Measurements from ENCODE around the gene BCL7A. TPM values are rescaled to one million over a fixed set of nuclear protein-coding genes. Genes with fewer than 3 reads are reported as not detected.
"Not testable (repeated sequence)": the region's sequence is repeated elsewhere in the genome, so short reads cannot be mapped to it uniquely, and the experiment has no call there.

BCL7A gene
- total and polyA plus RNA-seq, 2 experiments from 2014 or later, result 12.7 to 14.9 TPM

- DNase-seq (ENCODE audit: low spot score); H3K27ac Mint-ChIP-seq; H3K4me1 Mint-ChIP-seq; H3K4me3 Mint-ChIP-seq; ATAC-seq; H3K36me3 ChIP-seq (ENCODE audit: insufficient read depth); H3K4me1 ChIP-seq (ENCODE audit: insufficient read depth); H3K9me2 ChIP-seq (ENCODE audit: insufficient read depth); H3K27ac ChIP-seq (ENCODE audit: low read depth); H3K79me2 ChIP-seq (replicated peaks; ENCODE audit: insufficient read depth); H2AFZ ChIP-seq; H3K4me2 ChIP-seq; H3K27me3 ChIP-seq (ENCODE audit: insufficient read depth); H3K9me3 Mint-ChIP-seq; H3F3A ChIP-seq (replicated peaks; ENCODE audit: low read depth); H3K4me3 ChIP-seq; H4K20me1 ChIP-seq (replicated peaks; ENCODE audit: insufficient read depth): not testable (repeated sequence)
- peaks cover 72% of the 10 kb centered on the region for H3K36me3 Mint-ChIP-seq (ENCODE audit: low read depth)
- peaks cover 17% of the 10 kb centered on the region for H3K27me3 Mint-ChIP-seq (ENCODE audit: insufficient read depth, low read depth, poor library complexity)
Measured at GRCh38 chr12:122041458-122041857, 19.8 kb downstream of the BCL7A start.

DNA sequence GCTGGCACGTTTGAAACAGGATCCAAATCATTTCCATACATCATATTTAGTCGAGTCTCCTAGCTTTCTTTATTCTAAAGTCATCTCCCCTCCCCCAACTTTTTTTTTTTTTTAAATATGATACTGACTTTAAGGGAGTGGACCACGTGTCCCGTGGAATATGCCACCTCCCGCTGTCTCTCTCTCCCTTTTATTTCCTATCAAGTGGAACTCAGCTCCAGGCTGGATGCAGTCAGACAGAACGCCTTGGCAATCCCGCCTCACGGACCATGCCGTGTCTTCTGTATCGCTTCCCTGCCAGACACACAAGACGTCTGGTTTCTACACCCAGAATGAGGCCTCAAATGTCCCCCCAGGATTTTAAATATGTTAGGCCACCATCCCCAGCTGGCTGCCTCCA lies 21.2 kb downstream of the BCL7A start:
- peak overlapping the region; percentile 70; the same call in 1 of the 2 replicates for H3K27ac Mint-ChIP-seq
- Histone ChIP-seq H3K4me2 (no peak overlapping the region), H4K20me1 (replicated peaks; ENCODE audit: insufficient read depth) (no peaks in the 10 kb centered on the region), H3K27me3 (ENCODE audit: insufficient read depth) (no peaks in the 10 kb centered on the region), H3K4me3 (no peak overlapping the region), H3K79me2 (replicated peaks; ENCODE audit: insufficient read depth) (no peaks in the 10 kb centered on the region), H2AFZ (no peak overlapping the region), H3K36me3 (ENCODE audit: insufficient read depth) (no peaks in the 10 kb centered on the region), H3K9me2 (ENCODE audit: insufficient read depth) (no peaks in the 10 kb centered on the region), H3K4me1 (ENCODE audit: insufficient read depth) (no peaks in the 10 kb centered on the region), H3F3A (replicated peaks; ENCODE audit: low read depth) (no peaks in the 10 kb centered on the region), H3K27ac (ENCODE audit: low read depth) (no peak overlapping the region)
- H3K4me1 Mint-ChIP-seq, result no peaks in the 10 kb centered on the region
- H3K27me3 Mint-ChIP-seq (ENCODE audit: insufficient read depth, low read depth, poor library complexity), result peaks cover 13% of the 10 kb centered on the region
- no peak overlapping the region for H3K4me3 Mint-ChIP-seq
- H3K36me3 Mint-ChIP-seq (ENCODE audit: low read depth), result peaks cover 67% of the 10 kb centered on the region
- ATAC-seq, result no peak
- DNase-seq (ENCODE audit: low spot score), result no peak
- H3K9me3 Mint-ChIP-seq, result peaks cover 6% of the 10 kb centered on the region; the same call in 2 of the 3 replicates
- TF ChIP-seq NANOG (IDR thresholded peaks at IDR 0.05; ENCODE audit: borderline replicate concordance) (no peak), STAT1 (IDR thresholded peaks at IDR 0.05; ENCODE audit: unreplicated experiment) (no peak), ETS1 (IDR thresholded peaks at IDR 0.05) (no peak), JUNB (IDR thresholded peaks at IDR 0.05; ENCODE audit: unreplicated experiment) (no peak), ZNF114 (CRISPR knock-in tag; IDR thresholded peaks at IDR 0.05) (no peak), POLR2AphosphoS5 (IDR thresholded peaks at IDR 0.05; ENCODE audit: low read depth) (no peak), EZH2 (IDR thresholded peaks at IDR 0.05; ENCODE audit: low read depth, unreplicated experiment) (no peak), EZH2phosphoT487 (IDR thresholded peaks at IDR 0.05; ENCODE audit: unreplicated experiment) (no peak), ZNF331 (CRISPR knock-in tag; IDR thresholded peaks at IDR 0.05; ENCODE audit: low read depth) (no peak)
- TF ChIP-seq, protein P1, sequence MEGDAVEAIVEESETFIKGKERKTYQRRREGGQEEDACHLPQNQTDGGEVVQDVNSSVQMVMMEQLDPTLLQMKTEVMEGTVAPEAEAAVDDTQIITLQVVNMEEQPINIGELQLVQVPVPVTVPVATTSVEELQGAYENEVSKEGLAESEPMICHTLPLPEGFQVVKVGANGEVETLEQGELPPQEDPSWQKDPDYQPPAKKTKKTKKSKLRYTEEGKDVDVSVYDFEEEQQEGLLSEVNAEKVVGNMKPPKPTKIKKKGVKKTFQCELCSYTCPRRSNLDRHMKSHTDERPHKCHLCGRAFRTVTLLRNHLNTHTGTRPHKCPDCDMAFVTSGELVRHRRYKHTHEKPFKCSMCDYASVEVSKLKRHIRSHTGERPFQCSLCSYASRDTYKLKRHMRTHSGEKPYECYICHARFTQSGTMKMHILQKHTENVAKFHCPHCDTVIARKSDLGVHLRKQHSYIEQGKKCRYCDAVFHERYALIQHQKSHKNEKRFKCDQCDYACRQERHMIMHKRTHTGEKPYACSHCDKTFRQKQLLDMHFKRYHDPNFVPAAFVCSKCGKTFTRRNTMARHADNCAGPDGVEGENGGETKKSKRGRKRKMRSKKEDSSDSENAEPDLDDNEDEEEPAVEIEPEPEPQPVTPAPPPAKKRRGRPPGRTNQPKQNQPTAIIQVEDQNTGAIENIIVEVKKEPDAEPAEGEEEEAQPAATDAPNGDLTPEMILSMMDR (conservative IDR thresholded peaks at IDR 0.05; ENCODE audit: low read depth in 2 of 2), result no peak
- TF ChIP-seq, protein P2, sequence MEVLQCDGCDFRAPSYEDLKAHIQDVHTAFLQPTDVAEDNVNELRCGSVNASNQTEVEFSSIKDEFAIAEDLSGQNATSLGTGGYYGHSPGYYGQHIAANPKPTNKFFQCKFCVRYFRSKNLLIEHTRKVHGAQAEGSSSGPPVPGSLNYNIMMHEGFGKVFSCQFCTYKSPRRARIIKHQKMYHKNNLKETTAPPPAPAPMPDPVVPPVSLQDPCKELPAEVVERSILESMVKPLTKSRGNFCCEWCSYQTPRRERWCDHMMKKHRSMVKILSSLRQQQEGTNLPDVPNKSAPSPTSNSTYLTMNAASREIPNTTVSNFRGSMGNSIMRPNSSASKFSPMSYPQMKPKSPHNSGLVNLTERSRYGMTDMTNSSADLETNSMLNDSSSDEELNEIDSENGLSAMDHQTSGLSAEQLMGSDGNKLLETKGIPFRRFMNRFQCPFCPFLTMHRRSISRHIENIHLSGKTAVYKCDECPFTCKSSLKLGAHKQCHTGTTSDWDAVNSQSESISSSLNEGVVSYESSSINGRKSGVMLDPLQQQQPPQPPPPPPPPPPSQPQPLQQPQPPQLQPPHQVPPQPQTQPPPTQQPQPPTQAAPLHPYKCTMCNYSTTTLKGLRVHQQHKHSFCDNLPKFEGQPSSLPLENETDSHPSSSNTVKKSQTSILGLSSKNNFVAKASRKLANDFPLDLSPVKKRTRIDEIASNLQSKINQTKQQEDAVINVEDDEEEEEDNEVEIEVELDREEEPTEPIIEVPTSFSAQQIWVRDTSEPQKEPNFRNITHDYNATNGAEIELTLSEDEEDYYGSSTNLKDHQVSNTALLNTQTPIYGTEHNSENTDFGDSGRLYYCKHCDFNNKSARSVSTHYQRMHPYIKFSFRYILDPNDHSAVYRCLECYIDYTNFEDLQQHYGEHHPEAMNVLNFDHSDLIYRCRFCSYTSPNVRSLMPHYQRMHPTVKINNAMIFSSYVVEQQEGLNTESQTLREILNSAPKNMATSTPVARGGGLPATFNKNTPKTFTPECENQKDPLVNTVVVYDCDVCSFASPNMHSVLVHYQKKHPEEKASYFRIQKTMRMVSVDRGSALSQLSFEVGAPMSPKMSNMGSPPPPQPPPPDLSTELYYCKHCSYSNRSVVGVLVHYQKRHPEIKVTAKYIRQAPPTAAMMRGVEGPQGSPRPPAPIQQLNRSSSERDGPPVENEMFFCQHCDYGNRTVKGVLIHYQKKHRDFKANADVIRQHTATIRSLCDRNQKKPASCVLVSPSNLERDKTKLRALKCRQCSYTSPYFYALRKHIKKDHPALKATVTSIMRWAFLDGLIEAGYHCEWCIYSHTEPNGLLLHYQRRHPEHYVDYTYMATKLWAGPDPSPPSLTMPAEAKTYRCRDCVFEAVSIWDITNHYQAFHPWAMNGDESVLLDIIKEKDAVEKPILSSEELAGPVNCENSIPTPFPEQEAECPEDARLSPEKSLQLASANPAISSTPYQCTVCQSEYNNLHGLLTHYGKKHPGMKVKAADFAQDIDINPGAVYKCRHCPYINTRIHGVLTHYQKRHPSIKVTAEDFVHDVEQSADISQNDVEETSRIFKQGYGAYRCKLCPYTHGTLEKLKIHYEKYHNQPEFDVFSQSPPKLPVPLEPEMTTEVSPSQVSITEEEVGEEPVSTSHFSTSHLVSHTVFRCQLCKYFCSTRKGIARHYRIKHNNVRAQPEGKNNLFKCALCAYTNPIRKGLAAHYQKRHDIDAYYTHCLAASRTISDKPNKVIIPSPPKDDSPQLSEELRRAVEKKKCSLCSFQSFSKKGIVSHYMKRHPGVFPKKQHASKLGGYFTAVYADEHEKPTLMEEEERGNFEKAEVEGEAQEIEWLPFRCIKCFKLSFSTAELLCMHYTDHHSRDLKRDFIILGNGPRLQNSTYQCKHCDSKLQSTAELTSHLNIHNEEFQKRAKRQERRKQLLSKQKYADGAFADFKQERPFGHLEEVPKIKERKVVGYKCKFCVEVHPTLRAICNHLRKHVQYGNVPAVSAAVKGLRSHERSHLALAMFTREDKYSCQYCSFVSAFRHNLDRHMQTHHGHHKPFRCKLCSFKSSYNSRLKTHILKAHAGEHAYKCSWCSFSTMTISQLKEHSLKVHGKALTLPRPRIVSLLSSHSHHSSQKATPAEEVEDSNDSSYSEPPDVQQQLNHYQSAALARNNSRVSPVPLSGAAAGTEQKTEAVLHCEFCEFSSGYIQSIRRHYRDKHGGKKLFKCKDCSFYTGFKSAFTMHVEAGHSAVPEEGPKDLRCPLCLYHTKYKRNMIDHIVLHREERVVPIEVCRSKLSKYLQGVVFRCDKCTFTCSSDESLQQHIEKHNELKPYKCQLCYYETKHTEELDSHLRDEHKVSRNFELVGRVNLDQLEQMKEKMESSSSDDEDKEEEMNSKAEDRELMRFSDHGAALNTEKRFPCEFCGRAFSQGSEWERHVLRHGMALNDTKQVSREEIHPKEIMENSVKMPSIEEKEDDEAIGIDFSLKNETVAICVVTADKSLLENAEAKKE (CRISPR knock-in tag; IDR thresholded peaks at IDR 0.05), result no peak
